ENCODE measurements around the gene CNTN4.

DNA sequence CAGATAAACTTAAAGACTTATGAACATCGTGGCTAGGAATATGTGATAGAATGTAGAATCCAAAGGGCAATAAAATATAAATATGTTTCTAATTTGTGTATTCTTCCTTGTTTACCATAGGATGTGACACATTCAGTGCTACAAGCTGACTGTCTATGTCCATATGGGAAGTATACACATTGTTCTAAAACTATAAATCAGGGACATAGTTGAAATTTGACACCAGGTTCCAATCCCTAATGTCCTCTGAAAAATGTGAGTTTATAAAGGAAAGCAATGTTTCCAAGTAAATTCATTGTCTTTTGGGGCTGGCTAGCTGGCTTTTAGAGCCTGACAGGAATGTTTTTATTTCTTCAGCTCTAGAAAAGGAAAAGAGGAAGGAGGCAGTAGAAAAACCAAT is 273.6 kb downstream of the CNTN4 start:
- TF ChIP-seq POLR2A (IDR thresholded peaks at IDR 0.05), result no peak
- TF ChIP-seq CTCF (IDR thresholded peaks at IDR 0.05), result no peak

All from breast epithelium (tissue), 3 donors.